Activated T-cell treated with anti-CD3 and anti-CD28 coated beads for 24 hours (primary cell): Measurements from ENCODE around the gene ACSL1.
A peak's percentile ranks its signal among the peaks of the same experiment; 100 is the strongest.
"Not testable (repeated sequence)": the region's sequence is repeated elsewhere in the genome, so short reads cannot be mapped to it uniquely, and the experiment has no call there.

Experiments
- DNase-seq: peaks from one replicate; pipeline ENCODE4 v3.0.0-alpha.2; 2020; ENCODE audit warnings: low read depth

The ACSL1 gene

DNA sequence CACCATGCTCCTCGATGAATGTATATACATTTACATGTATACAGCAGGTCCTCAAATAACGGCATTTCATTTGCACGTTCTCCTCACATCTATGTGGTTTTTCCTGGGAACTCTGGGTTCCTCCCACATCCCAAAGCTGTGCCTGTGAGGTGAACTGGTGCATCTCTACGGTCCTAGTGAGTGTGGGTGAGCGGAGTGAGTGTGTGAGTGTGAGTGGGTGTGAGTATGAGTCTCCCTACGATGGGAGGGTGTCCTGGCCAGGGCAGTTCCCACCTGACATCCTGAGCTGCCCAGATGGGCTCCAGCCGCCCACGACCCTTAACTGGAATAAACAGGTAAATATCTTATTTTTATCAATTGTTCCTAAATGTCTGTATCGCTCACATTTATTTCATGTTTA is 40.0 kb downstream of the ACSL1 start:
- no peak for DNase-seq

DNA sequence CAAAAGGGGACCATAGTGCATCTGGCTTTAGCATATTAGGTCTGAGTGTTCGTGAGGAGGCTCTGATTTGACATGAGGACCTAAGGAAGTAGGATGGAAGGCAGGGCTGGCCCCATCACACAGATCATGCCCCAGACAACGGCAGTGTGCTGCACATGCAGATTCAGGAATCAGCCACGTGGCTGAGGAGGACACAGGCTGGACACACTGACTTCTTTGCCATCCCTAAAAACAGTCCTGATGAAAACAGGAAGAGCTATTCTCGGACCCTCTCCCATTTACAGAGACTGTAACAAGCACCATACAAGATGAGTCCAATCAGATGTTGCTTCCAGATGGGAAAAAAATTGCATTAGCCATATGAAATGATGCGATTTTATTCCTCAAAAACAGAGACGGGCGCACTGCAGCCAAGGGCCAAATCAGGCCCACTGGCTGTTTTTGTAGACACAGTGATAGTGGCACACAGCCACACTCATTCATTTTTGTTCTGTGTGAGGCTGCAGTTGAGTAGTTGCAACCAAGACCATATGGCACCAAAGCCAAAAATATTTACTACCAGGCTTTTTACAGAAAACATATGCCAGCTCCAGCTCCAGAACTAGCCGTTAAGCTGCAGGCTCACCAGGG is 41.0 kb downstream of the ACSL1 start:
- no peak for DNase-seq

GRCh38 chr4:184782731-184783373 is 42.9 kb downstream of the ACSL1 start:
- DNase-seq: no peak

GRCh38 chr4:184779160-184779559 is 46.6 kb downstream of the ACSL1 start:
- not testable (repeated sequence) for DNase-seq

- no peak for DNase-seq
Measured at GRCh38 chr4:184778325-184778724, 47.4 kb downstream of the ACSL1 start.

- DNase-seq: no peak
Measured at GRCh38 chr4:184776821-184777220, 48.9 kb downstream of the ACSL1 start.

GRCh38 chr4:184775854-184776555 is 49.8 kb downstream of the ACSL1 start:
- DNase-seq: no peak

DNA sequence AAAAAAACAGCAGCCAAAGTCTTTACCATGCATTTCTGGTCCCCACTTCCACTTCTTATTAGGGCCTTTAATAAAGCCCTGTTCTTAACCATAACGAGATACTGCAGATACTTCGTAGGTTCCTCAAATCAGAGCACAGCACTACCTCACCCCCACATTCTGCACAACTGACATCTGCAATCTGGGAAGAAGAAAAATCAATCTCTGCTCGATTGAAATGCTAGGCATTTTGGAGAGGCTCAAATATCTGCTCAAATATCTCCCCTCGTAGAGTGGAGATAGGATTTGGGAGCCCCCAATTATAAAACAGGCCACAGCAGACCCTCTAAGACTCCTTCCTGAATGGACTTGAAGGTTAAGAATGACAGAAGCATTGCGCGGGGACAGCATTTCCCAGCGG is 51.6 kb downstream of the ACSL1 start:
- no peak for DNase-seq

GRCh38 chr4:184771416-184771815 is 54.4 kb downstream of the ACSL1 start:
- no peak for DNase-seq

DNA sequence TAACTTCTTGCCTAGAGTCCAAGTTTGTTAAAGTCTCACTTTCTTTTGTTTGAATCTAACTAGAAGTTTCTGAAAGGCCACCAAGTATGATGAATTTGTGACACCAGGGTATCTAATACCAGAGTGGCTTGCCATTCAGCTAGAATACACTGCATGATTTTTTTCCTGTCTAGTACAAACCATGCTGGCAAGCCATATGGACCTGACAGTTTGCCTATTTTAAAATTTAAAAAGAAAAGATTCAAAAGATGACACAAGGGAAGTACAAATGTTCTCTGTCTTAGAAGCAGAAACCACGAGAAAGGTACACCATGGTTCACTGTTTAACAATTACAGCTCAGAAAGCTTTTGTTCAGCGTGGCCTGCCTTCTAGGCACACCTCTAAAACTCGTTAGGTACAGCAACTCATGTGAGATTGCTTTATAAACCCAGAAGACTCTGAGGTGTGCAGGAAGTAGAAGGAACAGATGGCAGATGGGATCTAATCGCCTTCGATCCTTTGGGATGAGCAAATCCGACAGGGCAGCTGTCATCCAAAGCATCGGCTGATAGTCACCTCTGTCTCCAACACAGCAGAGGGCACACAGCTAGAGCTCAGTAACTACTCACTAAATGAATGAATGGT is 56.5 kb downstream of the ACSL1 start:
- no peak for DNase-seq

- no peak for DNase-seq
Measured at GRCh38 chr4:184768296-184768695, 57.5 kb downstream of the ACSL1 start.

DNA sequence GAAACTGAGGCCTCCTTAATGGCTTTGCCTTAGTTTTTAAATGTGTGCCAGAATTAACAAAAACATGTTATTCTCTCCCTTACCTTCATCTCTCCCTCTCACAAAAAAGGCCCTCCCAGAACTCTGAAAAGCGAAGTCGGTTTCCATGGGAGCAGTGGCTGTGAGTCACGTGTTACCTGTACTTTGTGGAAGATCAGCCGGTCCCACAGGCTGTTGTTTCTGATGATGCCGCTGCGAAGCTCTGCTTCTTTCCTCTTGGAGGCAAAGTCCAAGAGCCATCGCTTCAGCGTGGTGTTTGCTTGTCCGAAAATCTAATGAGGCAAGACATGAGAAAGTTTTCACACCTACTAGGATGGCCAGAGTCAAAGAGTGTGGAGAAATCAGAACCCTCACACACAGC is 59.3 kb downstream of the ACSL1 start:
- no peak for DNase-seq

- no peak for DNase-seq
Measured at GRCh38 chr4:184765473-184766340, 60.1 kb downstream of the ACSL1 start.

- DNase-seq: no peak
Measured at GRCh38 chr4:184764601-184765000, 61.2 kb downstream of the ACSL1 start.

GRCh38 chr4:184763150-184763780 is 62.5 kb downstream of the ACSL1 start:
- DNase-seq: no peak

DNA sequence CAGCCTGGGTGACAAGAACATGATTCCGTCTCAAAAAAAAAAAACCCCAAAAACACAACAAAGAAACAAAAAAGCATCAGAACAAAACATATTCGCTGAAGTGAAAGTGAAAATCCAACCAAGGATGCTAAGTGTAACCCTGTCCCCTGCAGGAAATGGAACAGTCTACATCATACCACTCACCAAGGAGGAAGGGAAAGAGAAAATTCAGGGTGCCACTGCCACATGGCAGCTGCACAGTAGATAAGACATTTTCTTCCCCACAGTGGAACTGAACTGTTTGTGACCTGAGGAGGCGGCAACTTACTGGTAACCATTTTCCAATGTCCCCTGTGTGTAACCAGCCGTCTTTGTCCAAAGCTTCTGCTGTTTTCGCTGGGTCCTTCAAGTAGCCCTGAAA is 63.7 kb downstream of the ACSL1 start:
- peak; percentile 16 for DNase-seq

DNA sequence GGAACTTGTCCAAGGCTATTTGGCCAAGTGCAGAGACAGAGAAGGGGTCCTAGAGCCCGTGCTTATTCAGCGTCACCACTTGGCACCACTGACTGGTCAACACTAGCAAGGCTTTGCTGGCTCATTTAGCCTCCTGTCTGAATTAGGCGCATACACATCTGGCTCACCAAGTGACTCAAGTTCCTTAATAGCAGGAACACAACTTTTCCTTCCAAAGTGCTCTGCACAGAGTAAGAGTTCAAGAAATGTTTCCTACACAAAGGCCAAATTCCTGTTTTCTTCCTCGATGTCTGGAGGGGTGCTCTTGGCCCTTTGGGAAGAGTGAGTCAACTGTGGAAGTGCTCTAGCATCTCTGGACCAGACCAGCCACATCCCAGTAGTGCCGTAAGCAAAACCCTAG is 65.1 kb downstream of the ACSL1 start:
- DNase-seq: no peak

GRCh38 chr4:184757810-184758209 is 68.0 kb downstream of the ACSL1 start:
- DNase-seq: no peak

DNA sequence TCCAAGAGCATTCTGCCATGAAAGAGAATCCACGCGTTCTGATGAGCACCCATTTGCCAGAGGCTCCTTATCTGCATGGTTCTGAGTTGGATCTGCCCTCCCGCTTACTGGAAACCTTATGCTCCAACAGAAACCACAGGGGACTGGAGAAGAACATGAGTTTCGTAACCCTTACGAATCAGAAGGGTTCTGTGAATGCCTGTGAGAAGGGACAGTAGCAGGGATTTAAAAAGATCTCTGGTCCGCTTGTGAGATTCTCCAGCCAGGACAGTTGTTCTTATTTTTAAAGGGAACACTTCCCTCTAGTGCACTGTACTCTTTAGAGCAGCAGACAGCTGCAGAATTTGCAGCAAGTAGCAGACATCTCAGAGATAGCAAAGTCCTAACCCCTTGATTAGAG is 69.4 kb downstream of the ACSL1 start:
- DNase-seq: no peak

GRCh38 chr4:184755278-184755677 is 70.5 kb downstream of the ACSL1 start:
- no peak for DNase-seq

- DNase-seq: no peak
Measured at GRCh38 chr4:184752496-184753275, 73.1 kb downstream of the ACSL1 start.
